HS-5 (cell line): ENCODE results near the gene TAF9B.
"Not testable (repeated sequence)": the region's sequence is repeated elsewhere in the genome, so short reads cannot be mapped to it uniquely, and the experiment has no call there.

ENCODE experiments used
- DNase-seq: peaks from one replicate; pipeline ENCODE4 v3.0.0-alpha.2; 2012; ENCODE audit warnings: low read depth

TAF9B gene

GRCh38 chrX:78116365-78116764, 23.1 kb downstream of the TAF9B start:
- DNase-seq, result no peak

GRCh38 chrX:78111140-78111931, 28.1 kb downstream of the TAF9B start:
- DNase-seq, result no peak

- no peak for DNase-seq
These were observed 30.0 kb downstream of the TAF9B start for GRCh38 chrX:78109458-78109857.

DNA sequence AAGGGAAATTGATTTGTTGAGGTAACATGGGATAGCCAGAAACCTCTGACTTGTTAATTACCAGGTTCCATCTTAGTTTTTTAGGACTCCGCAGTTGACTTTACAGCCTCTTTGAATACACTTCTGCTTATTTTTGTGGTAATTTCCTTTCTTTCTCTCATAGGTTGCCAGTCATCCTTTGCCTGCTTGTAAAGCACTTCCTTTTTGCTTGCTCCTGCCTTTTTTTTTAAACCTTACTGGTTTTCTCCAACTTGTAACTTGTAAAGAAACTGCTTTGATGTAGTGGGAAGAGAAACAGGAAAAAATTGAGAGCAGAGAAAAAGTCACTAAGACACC, 32.8 kb downstream of the TAF9B start:
- DNase-seq, result no peak

- DNase-seq, result no peak
These were observed 33.4 kb downstream of the TAF9B start for GRCh38 chrX:78105944-78106650.

GRCh38 chrX:78104447-78105176, 34.8 kb downstream of the TAF9B start:
- no peak for DNase-seq

DNA sequence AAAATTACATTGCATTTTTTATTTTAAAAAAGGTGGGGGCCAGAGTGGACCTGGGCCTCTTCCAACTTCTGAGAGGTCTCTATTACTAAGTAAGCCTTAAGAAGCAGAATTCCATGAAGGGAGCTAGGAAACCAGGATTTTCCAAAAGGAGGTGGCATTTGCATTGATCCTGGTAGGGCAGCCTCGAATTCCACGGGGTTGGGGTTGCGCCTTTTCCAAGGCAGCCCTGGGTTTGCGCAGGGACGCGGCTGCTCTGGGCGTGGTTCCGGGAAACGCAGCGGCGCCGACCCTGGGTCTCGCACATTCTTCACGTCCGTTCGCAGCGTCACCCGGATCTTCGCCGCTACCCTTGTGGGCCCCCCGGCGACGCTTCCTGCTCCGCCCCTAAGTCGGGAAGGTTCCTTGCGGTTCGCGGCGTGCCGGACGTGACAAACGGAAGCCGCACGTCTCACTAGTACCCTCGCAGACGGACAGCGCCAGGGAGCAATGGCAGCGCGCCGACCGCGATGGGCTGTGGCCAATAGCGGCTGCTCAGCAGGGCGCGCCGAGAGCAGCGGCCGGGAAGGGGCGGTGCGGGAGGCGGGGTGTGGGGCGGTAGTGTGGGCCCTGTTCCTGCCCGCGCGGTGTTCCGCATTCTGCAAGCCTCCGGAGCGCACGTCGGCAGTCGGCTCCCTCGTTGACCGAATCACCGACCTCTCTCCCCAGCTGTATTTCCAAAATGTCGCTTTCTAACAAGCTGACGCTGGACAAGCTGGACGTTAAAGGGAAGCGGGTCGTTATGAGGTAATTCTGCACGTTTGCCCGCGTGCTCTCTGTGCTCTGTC, 35.6 kb downstream of the TAF9B start, which contains the start of gene PGK1:
Gene PGK1 (plus strand): TSS at position 626 of the 824 bp plus-strand sequence. CDS start 93 bp downstream, at position 719.
- peak; percentile 82 for DNase-seq

DNA sequence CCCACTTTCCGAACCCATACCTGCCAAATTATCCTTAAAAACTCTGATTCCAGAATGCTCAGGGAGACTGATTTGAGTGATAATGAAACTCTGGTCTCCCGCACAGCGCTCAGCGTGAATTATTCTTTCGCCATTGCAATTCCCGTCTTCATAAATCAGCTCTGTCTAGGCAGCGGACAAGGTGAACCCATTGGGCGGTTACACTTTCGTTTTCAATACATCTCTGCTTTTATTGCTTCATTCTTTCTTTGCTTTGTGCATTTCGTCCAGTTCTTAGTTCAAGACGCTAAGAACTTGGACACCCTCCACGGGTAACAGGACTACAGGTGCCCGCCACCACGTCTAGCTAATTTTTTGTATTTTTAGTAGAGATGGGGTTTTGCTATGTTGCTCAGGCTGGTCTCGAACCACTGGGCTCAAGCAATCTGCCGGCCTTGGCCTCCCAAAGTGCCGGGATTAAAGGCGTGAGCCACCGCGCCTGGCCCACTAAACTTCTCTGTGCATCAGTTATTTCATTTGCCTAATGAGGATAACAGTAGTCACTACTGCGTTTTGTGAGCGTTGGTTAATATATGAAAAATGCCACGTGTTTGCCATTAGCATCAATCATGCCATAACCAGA, 36.3 kb downstream of the TAF9B start:
- DNase-seq, result no peak

GRCh38 chrX:78102091-78102490, 37.4 kb downstream of the TAF9B start:
- DNase-seq, result no peak

DNA sequence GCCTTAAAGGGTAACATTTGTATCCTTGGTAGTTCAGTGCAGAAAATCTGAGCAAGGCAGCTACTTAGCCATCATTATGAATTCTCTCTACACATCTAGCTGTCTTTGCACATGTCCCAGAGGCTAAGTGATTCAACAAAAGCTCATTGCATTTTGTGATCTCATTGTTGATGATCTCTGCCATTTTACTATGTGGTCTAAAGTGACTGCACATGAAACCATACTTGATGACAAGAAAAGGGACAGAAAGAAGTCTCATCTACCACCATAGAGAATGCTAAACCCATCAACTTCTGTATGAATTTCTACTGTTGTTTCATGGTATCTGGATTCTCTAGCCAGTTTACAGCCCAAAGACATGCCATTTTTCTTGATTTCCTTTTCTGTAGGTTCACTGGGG, 41.3 kb downstream of the TAF9B start:
- DNase-seq, result no peak

- DNase-seq, result no peak
These were observed 47.2 kb downstream of the TAF9B start for GRCh38 chrX:78092296-78092695.

DNA sequence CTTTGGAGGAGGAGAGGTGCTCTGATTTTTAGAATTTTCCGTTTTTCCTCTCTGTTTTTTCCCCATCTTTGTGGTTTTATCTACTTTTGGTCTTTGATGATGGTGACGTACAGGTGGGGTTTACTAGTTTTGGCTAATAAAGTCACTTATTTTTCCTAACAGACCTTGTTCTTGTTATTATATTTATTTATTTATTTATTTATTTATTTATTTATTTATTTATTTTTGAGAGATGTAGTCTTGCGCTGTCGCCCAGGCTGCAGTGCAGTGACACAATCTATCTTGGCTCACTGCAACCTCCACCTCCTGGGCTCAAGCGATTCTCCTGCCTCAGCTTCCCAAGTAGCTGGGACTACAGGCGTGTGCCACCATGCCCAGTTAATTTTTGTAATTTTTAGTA, 58.0 kb downstream of the TAF9B start:
- not testable (repeated sequence) for DNase-seq
